ENCODE results near the gene TMEM92. TPM values are rescaled to one million over a fixed set of nuclear protein-coding genes. Genes with fewer than 3 reads are reported as not detected.

TMEM92 gene
- total RNA-seq, 1 experiment from 2014 or later, result 6.6 TPM

GRCh38 chr17:50323060-50323459 lies 48.8 kb downstream of the TMEM92 start (continued):
- TF ChIP-seq RAD21 (IDR thresholded peaks at IDR 0.05; ENCODE audit: low read depth), result no peak
- TF ChIP-seq ELF1 (IDR thresholded peaks at IDR 0.05; ENCODE audit: borderline replicate concordance, low read depth), result no peak
- TF ChIP-seq TCF7L2 (IDR thresholded peaks at IDR 0.05; ENCODE audit: borderline replicate concordance, extremely low read depth, insufficient read depth, insufficient read length), result no peak

- Histone ChIP-seq H3K4me1 (ENCODE audit: control insufficient read depth in 1 of 2, insufficient read depth in 2 of 2, low read length in 2 of 2) (peaks cover 0 to 5% of the 10 kb centered on the region in 2 experiments; a peak in 1 of 4 replicates), H3K79me2 (ENCODE audit: insufficient read depth, low read length) (no peaks in the 10 kb centered on the region), H4K20me1 (ENCODE audit: insufficient read depth) (no peaks in the 10 kb centered on the region), H3K9me2 (ENCODE audit: insufficient read depth) (no peaks in the 10 kb centered on the region), H3K9me3 (ENCODE audit: control insufficient read depth in 1 of 2, insufficient read depth in 1 of 2, low read depth in 1 of 2, low read length in 2 of 2) (no peaks in the 10 kb centered on the region), H2AFZ (ENCODE audit: low read depth, low read length, poor library complexity, severe bottlenecking) (no peak overlapping the region), H3K4me3 (replicated peaks in 1 of 2; ENCODE audit: low read depth in 1 of 2, low read length in 2 of 2) (no peak overlapping the region), H3K27me3 (ENCODE audit: insufficient read depth, low read length) (no peaks in the 10 kb centered on the region), H3K4me2 (ENCODE audit: low read length) (no peak overlapping the region), H3K27ac (ENCODE audit: low read depth, low read length) (no peak overlapping the region), H3K9ac (ENCODE audit: low read length) (no peak overlapping the region), H3K36me3 (ENCODE audit: control insufficient read depth in 1 of 2, insufficient read depth in 2 of 2, low read length in 2 of 2) (no peaks in the 10 kb centered on the region)
- ChIA-PET POLR2A (no interaction called here), RAD21 (ENCODE audit: low non-redundant PET in 1 of 2, low total read pairs in 2 of 2, uncharacterized antibody in 2 of 2, unreplicated experiment in 2 of 2) (no interaction called here), CTCF (no interaction called here)
- ATAC-seq (no peak), DNase-seq (ENCODE audit: low read depth, low spot score) (no peak)
- intact Hi-C loops (cut with micrococcal nuclease), result no loop called here
- TF ChIP-seq, protein P1, sequence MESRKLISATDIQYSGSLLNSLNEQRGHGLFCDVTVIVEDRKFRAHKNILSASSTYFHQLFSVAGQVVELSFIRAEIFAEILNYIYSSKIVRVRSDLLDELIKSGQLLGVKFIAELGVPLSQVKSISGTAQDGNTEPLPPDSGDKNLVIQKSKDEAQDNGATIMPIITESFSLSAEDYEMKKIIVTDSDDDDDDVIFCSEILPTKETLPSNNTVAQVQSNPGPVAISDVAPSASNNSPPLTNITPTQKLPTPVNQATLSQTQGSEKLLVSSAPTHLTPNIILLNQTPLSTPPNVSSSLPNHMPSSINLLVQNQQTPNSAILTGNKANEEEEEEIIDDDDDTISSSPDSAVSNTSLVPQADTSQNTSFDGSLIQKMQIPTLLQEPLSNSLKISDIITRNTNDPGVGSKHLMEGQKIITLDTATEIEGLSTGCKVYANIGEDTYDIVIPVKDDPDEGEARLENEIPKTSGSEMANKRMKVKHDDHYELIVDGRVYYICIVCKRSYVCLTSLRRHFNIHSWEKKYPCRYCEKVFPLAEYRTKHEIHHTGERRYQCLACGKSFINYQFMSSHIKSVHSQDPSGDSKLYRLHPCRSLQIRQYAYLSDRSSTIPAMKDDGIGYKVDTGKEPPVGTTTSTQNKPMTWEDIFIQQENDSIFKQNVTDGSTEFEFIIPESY (IDR thresholded peaks at IDR 0.05; ENCODE audit: extremely low read depth, insufficient replicate concordance, low read length), result no peak
- TF ChIP-seq SIN3A (IDR thresholded peaks at IDR 0.05; ENCODE audit: low read depth) (no peak), SRF (IDR thresholded peaks at IDR 0.05; ENCODE audit: low read depth) (no peak), EGR1 (IDR thresholded peaks at IDR 0.05; ENCODE audit: low read depth) (no peak), SP1 (IDR thresholded peaks at IDR 0.05; ENCODE audit: low read depth) (no peak), JUND (IDR thresholded peaks at IDR 0.05) (no peak), POLR2A (IDR thresholded peaks at IDR 0.05; ENCODE audit: borderline replicate concordance, extremely low read depth, insufficient read depth, insufficient read length) (no peak), YY1 (IDR thresholded peaks at IDR 0.05; ENCODE audit: extremely low read depth, insufficient replicate concordance, low read depth, low read length) (no peak), CEBPB (IDR thresholded peaks at IDR 0.05; ENCODE audit: low read depth) (no peak), POLR2AphosphoS5 (IDR thresholded peaks at IDR 0.05; ENCODE audit: low read depth, low read length) (no peak), EZH2 (IDR thresholded peaks at IDR 0.05) (no peak), RAD21 (IDR thresholded peaks at IDR 0.05; ENCODE audit: low read depth) (no peak), TCF7L2 (IDR thresholded peaks at IDR 0.05; ENCODE audit: borderline replicate concordance, extremely low read depth, insufficient read depth, insufficient read length) (no peak), ELF1 (IDR thresholded peaks at IDR 0.05; ENCODE audit: borderline replicate concordance, low read depth) (no peak), CBX3 (IDR thresholded peaks at IDR 0.05; ENCODE audit: low read depth) (no peak)
- TF ChIP-seq, protein P2, sequence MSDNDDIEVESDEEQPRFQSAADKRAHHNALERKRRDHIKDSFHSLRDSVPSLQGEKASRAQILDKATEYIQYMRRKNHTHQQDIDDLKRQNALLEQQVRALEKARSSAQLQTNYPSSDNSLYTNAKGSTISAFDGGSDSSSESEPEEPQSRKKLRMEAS (IDR thresholded peaks at IDR 0.05), result no peak
- TF ChIP-seq, protein P3, sequence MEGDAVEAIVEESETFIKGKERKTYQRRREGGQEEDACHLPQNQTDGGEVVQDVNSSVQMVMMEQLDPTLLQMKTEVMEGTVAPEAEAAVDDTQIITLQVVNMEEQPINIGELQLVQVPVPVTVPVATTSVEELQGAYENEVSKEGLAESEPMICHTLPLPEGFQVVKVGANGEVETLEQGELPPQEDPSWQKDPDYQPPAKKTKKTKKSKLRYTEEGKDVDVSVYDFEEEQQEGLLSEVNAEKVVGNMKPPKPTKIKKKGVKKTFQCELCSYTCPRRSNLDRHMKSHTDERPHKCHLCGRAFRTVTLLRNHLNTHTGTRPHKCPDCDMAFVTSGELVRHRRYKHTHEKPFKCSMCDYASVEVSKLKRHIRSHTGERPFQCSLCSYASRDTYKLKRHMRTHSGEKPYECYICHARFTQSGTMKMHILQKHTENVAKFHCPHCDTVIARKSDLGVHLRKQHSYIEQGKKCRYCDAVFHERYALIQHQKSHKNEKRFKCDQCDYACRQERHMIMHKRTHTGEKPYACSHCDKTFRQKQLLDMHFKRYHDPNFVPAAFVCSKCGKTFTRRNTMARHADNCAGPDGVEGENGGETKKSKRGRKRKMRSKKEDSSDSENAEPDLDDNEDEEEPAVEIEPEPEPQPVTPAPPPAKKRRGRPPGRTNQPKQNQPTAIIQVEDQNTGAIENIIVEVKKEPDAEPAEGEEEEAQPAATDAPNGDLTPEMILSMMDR (IDR thresholded peaks at IDR 0.05 in 2 of 3, conservative IDR thresholded peaks at IDR 0.05 in 1 of 3; ENCODE audit: borderline replicate concordance in 1 of 3, insufficient read depth in 1 of 3, low read depth in 2 of 3, low read length in 2 of 3), result no peak
- TF ChIP-seq, protein P4, sequence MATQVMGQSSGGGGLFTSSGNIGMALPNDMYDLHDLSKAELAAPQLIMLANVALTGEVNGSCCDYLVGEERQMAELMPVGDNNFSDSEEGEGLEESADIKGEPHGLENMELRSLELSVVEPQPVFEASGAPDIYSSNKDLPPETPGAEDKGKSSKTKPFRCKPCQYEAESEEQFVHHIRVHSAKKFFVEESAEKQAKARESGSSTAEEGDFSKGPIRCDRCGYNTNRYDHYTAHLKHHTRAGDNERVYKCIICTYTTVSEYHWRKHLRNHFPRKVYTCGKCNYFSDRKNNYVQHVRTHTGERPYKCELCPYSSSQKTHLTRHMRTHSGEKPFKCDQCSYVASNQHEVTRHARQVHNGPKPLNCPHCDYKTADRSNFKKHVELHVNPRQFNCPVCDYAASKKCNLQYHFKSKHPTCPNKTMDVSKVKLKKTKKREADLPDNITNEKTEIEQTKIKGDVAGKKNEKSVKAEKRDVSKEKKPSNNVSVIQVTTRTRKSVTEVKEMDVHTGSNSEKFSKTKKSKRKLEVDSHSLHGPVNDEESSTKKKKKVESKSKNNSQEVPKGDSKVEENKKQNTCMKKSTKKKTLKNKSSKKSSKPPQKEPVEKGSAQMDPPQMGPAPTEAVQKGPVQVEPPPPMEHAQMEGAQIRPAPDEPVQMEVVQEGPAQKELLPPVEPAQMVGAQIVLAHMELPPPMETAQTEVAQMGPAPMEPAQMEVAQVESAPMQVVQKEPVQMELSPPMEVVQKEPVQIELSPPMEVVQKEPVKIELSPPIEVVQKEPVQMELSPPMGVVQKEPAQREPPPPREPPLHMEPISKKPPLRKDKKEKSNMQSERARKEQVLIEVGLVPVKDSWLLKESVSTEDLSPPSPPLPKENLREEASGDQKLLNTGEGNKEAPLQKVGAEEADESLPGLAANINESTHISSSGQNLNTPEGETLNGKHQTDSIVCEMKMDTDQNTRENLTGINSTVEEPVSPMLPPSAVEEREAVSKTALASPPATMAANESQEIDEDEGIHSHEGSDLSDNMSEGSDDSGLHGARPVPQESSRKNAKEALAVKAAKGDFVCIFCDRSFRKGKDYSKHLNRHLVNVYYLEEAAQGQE (IDR thresholded peaks at IDR 0.05; ENCODE audit: low read depth), result no peak
- BruUV-seq (replicated peaks), result no TSS peak
These were observed 51.6 kb downstream of the TMEM92 start for GRCh38 chr17:50325906-50326305.
